D721Med (cell line): ENCODE results near the gene COBL.

ENCODE experiments used
- DNase-seq: peaks from one replicate; pipeline ENCODE4 v3.0.0; 2011; ENCODE audit warnings: low spot score; ENCODE audit not compliant: insufficient read length
- FAIRE-seq: peaks from 2 replicates; lab custom pipeline; 2011; peaks lifted over from hg19 to GRCh38; lab: Jason Lieb, UNC
- CTCF ChIP-seq: IDR thresholded peaks from 2 replicates; pipeline ENCODE4 v1.5.1; 2012; ENCODE audit warnings: mild to moderate bottlenecking, control low read depth; ENCODE audit not compliant: insufficient read depth; ENCODE audit errors: missing control alignments

The COBL gene

GRCh38 chr7:51026341-51026740 is 290.3 kb downstream of the COBL start:
- FAIRE-seq (no peak), DNase-seq (no peak)
- no peak for TF ChIP-seq CTCF

DNA sequence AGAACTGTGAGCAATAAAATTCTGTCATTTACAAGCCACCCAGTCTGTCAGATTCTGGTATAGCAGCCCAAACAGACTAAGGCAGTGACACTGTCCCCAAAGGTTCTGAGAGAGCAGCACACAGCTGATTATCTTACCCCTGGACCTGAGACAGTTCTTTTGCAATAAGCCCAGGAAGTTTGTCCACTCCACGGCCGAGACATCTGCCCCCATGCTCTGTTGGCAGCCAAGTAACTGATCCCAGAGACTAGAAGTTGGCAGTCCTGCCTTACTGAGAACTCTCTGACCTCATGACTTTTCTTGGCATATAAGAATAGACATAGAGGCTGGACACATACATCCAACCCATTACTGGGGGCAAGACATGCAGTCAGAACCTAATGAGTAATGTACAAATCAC is 290.9 kb downstream of the COBL start:
- TF ChIP-seq CTCF = no peak
- no peak for FAIRE-seq
- no peak for DNase-seq

DNA sequence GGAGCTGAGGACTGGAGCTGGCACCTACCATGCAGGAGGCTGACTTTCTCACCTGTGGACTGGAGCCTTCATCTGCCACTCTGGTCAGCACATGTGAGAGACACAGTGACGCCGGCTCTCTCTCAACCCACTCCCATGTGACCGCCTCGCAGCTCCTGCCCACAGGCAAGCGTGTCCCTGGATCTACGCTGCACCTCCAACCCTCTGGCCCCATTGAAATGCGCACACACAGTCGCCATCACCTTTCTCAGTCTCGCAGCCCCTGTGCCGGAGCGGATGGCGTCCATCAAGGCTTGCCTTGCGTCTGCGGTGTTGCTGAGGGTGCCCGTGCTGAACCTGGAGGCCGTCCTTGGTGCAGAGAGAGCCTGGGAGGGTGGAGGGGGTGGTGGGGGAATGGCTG is 291.7 kb downstream of the COBL start:
- no peak for FAIRE-seq
- no peak for DNase-seq
- TF ChIP-seq CTCF = no peak

DNA sequence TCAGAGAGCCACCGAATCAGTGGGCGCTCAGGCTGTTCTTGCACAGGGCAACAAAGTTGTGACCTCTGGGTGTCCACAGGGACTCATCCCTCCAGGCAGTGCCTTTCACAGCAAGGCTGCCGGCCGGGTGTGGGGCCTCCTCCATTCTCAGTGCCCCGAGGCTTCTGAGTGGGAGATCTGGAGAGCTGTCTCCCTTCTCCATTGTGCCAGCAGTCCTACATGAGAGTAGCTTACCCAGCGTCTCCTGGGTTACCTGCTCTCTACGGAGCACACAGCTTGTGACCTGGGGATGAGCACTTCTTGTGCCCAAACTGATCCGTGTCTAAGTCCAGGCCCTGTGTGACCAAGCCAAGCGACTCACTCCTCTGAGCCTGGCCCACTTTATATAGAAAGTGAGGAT is 293.1 kb downstream of the COBL start:
- no peak for TF ChIP-seq CTCF
- no peak for DNase-seq
- no peak for FAIRE-seq

- DNase-seq (no peak), FAIRE-seq (no peak)
- TF ChIP-seq CTCF = no peak
These were observed 293.8 kb downstream of the COBL start for GRCh38 chr7:51022821-51023220.

DNA sequence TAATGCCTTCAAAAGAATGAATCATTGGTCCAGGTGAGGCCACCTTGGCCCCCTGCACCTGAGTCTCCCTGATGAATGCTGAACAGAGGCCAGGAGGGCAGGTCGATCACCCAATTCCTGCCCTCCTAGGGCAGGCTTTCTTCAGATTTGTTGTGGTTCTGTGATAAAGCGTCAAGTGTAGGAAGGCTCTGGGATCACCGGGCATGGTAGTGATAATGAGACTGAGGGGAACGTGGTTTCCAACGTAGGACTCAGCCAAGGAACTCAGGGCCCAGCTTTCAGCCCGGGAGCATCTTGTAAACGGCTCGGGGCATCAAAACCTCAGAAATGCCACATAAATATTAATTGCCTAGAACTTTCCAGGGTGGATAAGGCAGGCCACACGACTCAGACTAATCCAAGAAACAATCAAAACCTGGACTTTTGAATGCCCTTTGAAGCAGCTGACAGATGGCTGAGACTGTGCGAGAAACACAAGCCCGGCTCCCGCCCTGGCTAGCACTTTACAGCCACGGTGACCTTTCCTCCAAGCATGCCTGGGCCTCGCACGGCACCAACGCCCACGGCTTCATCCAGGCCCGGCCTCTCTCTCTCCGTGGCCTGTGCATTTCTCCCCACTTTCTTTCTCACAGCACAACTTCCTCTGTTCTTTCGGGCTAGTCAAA is 294.6 kb downstream of the COBL start:
- TF ChIP-seq CTCF = no peak
- DNase-seq = no peak
- no peak for FAIRE-seq

DNA sequence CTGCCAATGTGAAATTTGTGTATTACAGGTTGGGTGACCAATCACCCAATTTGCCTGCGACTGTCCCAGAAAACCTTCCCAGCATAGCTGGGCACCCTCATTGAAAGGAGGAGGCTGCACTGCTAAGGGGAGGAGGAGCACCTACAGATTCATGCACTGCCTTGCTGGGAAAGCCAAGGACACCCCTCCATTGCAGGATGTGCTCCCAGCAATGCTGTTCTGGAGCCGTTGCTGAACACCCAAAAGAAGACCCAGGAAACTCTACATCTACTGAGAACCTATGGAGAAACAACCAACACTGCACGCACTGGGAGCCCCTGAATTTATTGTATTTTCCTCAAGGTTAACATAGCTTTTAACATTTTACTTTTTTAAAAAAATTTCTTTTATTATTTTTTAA is 295.7 kb downstream of the COBL start:
- DNase-seq (no peak), FAIRE-seq (no peak)
- no peak for TF ChIP-seq CTCF
